Thyroid gland (tissue), 4 donors: ENCODE results near the gene RSU1. TPM values are rescaled to one million over a fixed set of nuclear protein-coding genes. Genes with fewer than 3 reads are reported as not detected.

Experiments used
- DNase-seq, 2 donors: peaks; one replicate each; pipeline ENCODE4 v3.0.0-alpha.2; 2019
- H3K27ac ChIP-seq, 3 donors: fragments of 200-600 bp; sonication (generic); 1 replicate in 2 of 3; 2 replicates in 1 of 3; pipeline ENCODE4 v1.5.1; 2016 to 2019; ENCODE audit warnings: mild to moderate bottlenecking in 1 of 3, moderate library complexity in 1 of 3
- H3K27me3 ChIP-seq: fragments of 200-600 bp; sonication (generic); one replicate; pipeline ENCODE4 v1.5.1; 2019
- H3K36me3 ChIP-seq, 2 donors: fragments of 200-600 bp; sonication (generic); one replicate each; pipeline ENCODE4 v1.5.1; 2016 to 2019
- H3K4me1 ChIP-seq, 2 donors: fragments of 200-600 bp; sonication (generic); one replicate each; pipeline ENCODE4 v1.5.1; 2017 to 2019
- H3K4me3 ChIP-seq, 3 donors: fragments of 200-600 bp; sonication (generic); replicated peaks in 1 of 3; 1 replicate in 2 of 3; 2 replicates in 1 of 3; pipeline ENCODE4 v1.5.1; 2016; ENCODE audit warnings: mild to moderate bottlenecking in 1 of 3
- H3K9me3 ChIP-seq: fragments of 200-600 bp; sonication (generic); one replicate; pipeline ENCODE4 v1.5.1; 2017
- CTCF ChIP-seq, 6 experiments: fragments of 200-600 bp in 3 of 6; fragments of 450-650 bp in 3 of 6; sonication (generic) in 3 of 6; IDR thresholded peaks; one replicate each; pipeline ENCODE4 v1.5.1; 2016 to 2019; ENCODE audit warnings: antibody characterized with exemption in 6 of 6, mild to moderate bottlenecking in 2 of 6, inconsistent platforms in 1 of 6, moderate library complexity in 1 of 6
- POLR2A ChIP-seq, 2 donors: fragments of 450-650 bp; IDR thresholded peaks; one replicate each; pipeline ENCODE4 v1.6.1; 2017; ENCODE audit warnings: antibody characterized with exemption in 2 of 2, mild to moderate bottlenecking in 2 of 2, moderate library complexity in 1 of 2
- WGBS, 2 donors: methylation state at CpG; one replicate each; pipeline ENCODE4 v1.1.5; 2017; 5-methylcytosine and 5-hydroxymethylcytosine counted together
- intact Hi-C: fragments of 100-400 bp; cut with DNase I; formaldehyde crosslinking; loops from one replicate; pipeline ENCODE4 v1.15.1; 2023
- total RNA-seq, 4 donors: library from RNA; depleted of rRNA; stranded (reverse); fragments of >200 nt; gene quantifications; one replicate each; pipeline ENCODE4 v1.2.3, GENCODE V29; 2016

The RSU1 gene
- total RNA-seq, 4 donors from 2014 or later: 43.5 to 63.0 (median 50.7) TPM

GRCh38 chr10:16626697-16627096 lies 190.5 kb downstream of the RSU1 start:
- H3K9me3 ChIP-seq: no peaks in the 10 kb centered on the region
- H3K27ac ChIP-seq: no peak overlapping the region
- H3K4me1 ChIP-seq: no peaks in the 10 kb centered on the region
- intact Hi-C loops: no loop called here
- no peaks in the 10 kb centered on the region for H3K27me3 ChIP-seq
- no peaks in the 10 kb centered on the region for H3K36me3 ChIP-seq
- 79 to 90% methylated on average over 5 of the region's 5 CpGs for WGBS, 2 donors
- DNase-seq: no peak
- H3K4me3 ChIP-seq: no peak overlapping the region
- no peak for TF ChIP-seq CTCF (IDR thresholded peaks at IDR 0.05)
- no peak for TF ChIP-seq POLR2A (IDR thresholded peaks at IDR 0.05)

DNA sequence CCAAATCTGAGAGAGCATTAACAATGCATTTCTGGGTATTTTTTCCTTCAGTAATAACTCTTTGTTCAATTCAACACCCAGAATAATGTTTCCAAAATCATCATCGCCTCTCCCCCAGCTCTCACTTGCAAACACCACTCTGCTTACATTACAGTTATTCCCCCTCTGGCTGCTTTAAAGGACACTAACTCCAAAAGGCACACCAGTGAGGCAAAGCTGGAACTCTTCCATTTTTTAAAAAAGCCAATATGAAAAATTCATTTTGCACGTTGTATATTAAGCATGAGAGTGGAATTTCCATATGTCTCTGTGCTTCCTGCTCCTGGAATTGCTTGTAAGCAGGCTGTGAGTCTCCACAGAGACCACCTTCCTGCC lies 204.3 kb downstream of the RSU1 start:
- no peak for DNase-seq
- Histone ChIP-seq H3K27ac (no peak overlapping the region), H3K27me3 (no peaks in the 10 kb centered on the region), H3K9me3 (no peaks in the 10 kb centered on the region), H3K4me1 (peaks cover 0 to 3% of the 10 kb centered on the region in 2 donors), H3K36me3 (no peaks in the 10 kb centered on the region), H3K4me3 (no peak overlapping the region)
- TF ChIP-seq CTCF (IDR thresholded peaks at IDR 0.05) (no peak), POLR2A (IDR thresholded peaks at IDR 0.05) (no peak)
- intact Hi-C loops: no loop called here
- 84 to 87% methylated on average over 2 of the region's 2 CpGs for WGBS, 2 donors

DNA sequence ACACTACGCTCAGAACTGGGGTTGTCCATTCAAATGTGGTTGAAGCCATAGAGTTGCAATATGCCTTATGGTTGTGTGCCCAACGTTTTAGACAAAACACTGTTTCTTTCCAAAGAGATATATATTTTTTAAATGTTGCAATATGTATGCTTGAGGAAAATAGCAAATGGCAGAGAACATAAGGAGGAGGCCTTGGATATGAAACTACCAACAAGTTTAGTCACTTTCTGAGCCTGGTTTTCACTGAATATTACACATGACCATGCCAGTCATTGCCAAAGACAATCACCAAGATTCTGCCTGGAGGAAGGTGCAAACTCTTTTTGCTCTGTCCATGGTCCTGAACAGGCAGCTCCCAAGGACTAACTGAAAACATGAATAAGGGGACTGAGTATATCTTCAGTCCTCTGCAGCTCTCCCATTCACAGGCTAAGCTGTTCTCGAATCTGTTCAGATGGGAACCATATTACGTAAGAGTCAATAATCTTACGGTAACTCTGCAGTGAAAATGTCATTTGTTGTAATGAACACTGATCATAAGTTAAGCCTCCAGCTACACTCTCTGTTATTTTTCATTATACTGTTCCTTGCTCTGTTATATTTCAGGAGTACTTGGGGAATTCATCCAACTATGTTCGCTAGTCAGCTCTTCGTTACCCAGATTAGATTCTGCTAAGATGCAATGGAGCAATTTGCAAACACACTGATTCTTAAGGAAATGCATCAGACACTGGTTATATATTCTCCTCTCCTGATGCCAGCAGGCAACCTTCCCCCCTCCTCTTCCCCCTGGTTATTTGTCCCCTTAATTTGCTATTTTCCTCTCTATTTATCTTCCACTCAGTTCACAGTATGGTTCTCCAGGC lies 204.9 kb downstream of the RSU1 start:
- Histone ChIP-seq H3K36me3 (no peaks in the 10 kb centered on the region), H3K4me3 (no peak overlapping the region), H3K27ac (no peak overlapping the region), H3K27me3 (no peaks in the 10 kb centered on the region), H3K4me1 (peaks cover 0 to 3% of the 10 kb centered on the region in 2 donors), H3K9me3 (no peaks in the 10 kb centered on the region)
- 69 to 88% methylated on average over 7 of the region's 7 CpGs for WGBS, 2 donors
- DNase-seq: no peak
- no peak for TF ChIP-seq POLR2A (IDR thresholded peaks at IDR 0.05)
- no peak for TF ChIP-seq CTCF (IDR thresholded peaks at IDR 0.05)
- intact Hi-C loops: no loop called here

DNA sequence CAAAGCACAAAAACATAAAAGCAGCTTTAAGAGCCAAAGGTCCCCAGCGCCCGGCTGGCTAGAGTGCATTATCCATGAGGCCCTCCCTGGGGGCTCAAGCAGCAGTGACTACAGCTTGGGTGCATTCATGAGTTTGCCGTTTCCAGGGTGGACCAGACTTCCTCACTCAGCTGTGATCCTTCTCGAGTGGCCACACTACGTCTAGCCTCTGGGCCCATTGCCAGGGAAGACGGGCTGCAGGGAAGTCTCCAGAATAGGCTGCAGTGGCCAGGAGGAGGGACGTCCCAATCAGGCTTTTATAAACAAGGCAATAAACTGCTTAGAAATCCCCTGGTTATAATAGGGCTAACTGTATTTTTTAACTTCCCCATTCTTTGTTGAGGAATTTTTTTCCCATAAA lies 206.2 kb downstream of the RSU1 start:
- Histone ChIP-seq H3K27me3 (no peaks in the 10 kb centered on the region), H3K4me1 (peaks cover 0 to 3% of the 10 kb centered on the region in 2 donors), H3K36me3 (no peaks in the 10 kb centered on the region), H3K27ac (no peak overlapping the region), H3K9me3 (no peaks in the 10 kb centered on the region), H3K4me3 (no peak overlapping the region)
- peak; percentile 6 to 24 for DNase-seq
- TF ChIP-seq POLR2A (IDR thresholded peaks at IDR 0.05) (no peak), CTCF (IDR thresholded peaks at IDR 0.05) (no peak)
- WGBS, 2 donors: 20 to 24% methylated on average over 7 of the region's 7 CpGs
- intact Hi-C loops: no loop called here

- H3K27me3 ChIP-seq: no peaks in the 10 kb centered on the region
- TF ChIP-seq CTCF (IDR thresholded peaks at IDR 0.05): no peak
- no peak for TF ChIP-seq POLR2A (IDR thresholded peaks at IDR 0.05)
- no peak for DNase-seq
- 86% methylated on average over 8 of the region's 8 CpGs for WGBS, 2 donors
- H3K36me3 ChIP-seq: no peaks in the 10 kb centered on the region
- intact Hi-C loops: no loop called here
- no peaks in the 10 kb centered on the region for H3K9me3 ChIP-seq
- H3K4me1 ChIP-seq: peaks cover 0 to 3% of the 10 kb centered on the region in 2 donors
- no peak overlapping the region for H3K4me3 ChIP-seq
- H3K27ac ChIP-seq: no peak overlapping the region
These were observed 208.0 kb downstream of the RSU1 start for GRCh38 chr10:16609211-16609610.
